ENCODE measurements around the gene RPEL1.
"Not testable (repeated sequence)": the region's sequence is repeated elsewhere in the genome, so short reads cannot be mapped to it uniquely, and the experiment has no call there.

Gene RPEL1

DNA sequence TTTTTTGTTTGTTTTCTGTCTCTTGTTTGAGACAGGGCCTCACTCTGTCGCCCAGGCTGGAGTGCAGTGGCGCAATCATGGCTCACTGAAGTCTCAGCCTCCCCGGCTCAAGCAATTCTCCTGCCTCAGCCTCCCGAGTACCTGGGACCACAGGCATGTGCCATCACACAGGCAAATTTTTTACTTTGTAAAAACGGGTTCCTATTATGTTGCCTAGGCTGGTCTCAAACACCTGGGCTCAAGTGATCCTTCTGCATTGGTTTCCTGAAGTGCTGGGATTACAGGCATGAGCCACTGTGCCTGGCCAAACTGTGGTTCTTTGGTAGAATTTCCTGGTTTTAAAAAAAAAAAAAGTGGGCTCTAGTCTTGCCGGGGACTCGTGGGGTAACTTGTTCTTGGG lies at the start of gene RPEL1:
TSS of gene RPEL1 (plus strand) at position 301 of the 400 bp plus-strand sequence. CDS start 110 bp downstream, outside the sequence.
- not testable (repeated sequence) for DNase-seq

DNA sequence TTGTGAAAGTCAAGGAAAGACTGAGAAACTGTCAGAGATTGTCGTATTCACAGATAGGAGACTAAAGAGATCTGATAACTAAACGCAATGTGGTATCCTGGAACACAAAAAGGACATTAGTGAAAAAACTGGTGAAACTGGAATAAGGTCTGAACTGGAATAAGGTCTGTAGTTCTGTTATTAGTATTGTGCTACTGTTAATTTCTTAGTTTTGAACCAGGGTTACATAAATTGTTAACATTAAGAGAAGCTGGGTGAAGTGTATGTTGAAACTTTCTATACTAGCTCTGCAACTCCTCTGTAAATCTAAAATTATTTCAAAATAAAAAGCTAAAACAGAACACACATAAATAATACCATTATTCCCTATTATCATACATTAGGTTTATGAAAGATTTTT lies 49.2 kb upstream of the RPEL1 start:
- no peak for DNase-seq

DNA sequence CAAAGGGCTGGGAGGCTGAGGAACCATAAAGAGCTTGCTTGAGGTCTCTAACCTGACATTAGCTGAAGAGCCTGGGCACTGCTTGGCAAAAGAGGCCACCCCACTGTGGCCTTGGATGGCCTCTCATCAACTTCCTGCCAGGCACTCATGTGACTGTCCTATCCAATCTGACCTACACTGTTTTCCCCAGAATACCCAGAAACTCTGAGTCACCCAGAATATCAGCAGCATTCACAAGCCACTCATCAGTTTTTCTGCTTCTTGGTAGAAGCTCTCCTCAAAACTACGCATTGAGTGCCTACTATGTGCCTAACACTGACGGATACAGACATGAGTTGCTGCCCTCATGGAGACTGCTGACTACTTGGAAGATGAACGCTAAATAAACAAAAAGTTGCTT lies 48.5 kb upstream of the RPEL1 start:
- DNase-seq, result no peak

DNA sequence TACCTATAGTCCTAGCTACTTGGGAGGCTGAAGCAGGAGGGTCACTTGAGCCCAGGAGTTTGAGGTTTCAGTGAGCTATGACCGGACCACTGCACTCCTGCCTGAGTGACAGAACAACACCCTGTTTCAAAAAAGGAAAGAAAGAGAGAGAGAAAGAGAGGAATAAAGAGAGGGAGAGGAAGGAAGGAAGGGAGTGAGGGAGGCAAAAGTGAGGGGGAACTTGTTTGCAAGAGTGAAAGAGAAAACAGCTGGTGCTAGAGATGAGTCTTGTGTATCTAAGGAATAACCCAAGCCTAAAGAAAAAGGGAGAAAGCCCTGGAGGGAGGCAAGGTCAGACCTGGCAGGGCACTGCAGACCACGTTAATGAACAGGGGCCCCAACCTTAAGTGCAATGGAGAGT lies 47.8 kb upstream of the RPEL1 start:
- DNase-seq, result no peak

DNA sequence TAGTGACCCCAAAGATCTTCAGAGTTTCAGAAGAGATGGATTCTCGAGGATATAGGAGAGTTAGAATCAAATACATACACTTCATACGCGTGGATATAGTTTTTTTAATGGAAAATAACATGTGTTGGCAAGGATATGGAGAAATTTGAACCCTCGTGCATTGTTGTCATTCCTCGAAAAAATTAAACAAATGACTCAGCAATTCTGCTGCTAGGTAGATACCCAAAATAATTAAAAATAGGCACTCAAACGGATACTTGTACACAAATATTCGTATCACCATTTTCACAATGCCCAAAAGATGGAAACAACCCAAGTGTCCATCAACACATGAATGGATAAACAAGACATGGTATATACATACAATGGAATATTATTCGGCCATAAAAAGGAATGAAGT lies 47.0 kb upstream of the RPEL1 start:
- no peak for DNase-seq

DNA sequence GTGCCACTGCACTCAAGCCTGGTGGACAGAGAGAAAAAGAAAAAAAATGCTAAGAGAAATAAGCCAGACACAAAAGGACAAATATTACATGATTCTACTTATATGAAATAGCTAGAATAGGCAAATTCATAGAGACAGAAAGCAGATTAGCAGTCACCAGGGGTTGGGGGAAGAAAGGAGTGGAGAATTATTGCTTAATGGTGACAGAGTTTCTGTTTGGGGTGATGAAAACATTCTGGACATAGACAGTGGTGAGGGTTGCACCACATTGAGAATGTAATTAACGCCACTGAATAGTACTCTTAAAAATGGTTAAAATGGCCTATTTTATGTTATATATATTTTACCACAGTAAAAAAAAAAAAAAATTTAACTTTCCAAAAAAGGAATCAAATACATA lies 46.2 kb upstream of the RPEL1 start:
- no peak for DNase-seq

DNA sequence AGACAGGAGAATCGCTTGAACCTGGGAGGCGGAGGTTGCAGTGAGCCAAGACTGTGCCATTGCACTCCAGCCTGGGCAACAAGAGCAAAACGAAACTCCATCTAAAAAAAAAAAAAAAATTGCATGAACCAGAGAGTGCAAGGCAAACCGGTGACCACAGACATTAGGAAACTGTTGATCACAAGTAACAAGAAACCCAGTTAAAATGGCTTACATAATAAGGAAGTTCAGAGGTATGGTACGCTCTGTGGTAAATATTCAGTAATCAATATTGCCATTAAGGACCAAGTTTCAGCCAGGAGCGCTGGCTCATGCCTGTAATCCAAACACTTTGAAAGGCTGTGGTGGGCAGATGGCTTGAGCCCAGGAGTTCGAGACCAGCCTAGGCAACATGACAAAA lies 43.4 kb upstream of the RPEL1 start:
- no peak for DNase-seq

DNA sequence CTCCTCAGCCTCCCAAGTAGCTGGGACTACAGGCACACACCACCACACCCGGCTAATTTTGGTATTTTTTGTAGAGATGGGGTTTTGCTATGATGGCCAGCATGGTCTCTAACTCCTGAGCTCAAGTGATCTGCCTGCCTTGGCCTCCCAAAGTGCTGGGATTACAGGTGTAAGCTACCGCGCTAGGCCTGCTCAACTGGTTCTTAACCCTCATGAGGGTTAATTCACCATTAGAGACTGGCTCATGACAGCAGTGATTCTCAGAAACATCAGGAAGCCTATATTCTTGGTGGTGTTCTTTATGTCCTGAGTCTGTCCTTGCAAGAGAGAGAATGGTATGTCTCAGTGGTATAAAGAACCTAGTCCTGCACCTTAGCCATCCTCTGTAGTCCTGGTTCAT lies 42.2 kb upstream of the RPEL1 start:
- DNase-seq, result no peak

DNA sequence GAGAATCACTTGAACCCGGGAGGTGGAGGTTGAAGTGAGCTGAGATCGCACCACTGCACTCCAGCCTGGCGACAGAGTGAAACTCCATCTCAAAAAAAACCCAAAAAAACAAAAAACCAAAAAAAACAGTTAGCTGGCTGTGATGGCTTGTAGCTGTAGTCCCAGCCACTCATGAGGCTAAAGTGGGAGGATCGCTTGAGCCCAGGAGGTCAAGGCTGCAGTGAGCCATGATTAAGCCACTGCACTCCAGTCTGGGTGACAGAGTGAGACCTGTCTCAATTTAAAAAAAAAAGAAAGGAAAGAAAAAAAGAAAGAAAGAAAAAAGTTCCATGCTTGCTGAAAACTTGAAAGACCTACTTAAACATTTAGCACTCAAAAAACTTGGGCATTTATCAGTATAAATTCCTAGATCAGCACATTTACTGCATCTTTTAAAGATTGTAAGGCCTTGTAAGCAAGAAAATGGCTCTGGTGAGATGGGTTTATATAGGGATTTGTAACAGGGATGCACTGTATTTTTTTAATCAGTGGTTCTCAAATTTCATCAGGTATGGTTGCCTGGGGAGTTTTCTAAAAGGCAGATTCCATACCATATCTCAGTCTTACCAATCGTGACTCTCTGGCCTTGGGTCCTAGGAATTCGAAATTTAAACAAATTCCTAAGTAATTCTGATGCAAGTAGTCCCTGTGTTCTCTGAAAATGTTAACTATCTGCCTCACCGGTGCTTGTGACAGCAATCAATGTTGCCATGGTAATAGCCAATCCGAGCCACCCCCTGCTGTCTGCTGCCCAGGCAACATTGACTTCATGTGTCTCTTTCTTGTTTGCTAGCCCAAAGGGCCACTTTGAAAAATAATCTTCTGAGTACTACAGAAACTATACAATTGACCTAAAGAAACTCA lies 41.1 kb upstream of the RPEL1 start:
- no peak for DNase-seq

DNA sequence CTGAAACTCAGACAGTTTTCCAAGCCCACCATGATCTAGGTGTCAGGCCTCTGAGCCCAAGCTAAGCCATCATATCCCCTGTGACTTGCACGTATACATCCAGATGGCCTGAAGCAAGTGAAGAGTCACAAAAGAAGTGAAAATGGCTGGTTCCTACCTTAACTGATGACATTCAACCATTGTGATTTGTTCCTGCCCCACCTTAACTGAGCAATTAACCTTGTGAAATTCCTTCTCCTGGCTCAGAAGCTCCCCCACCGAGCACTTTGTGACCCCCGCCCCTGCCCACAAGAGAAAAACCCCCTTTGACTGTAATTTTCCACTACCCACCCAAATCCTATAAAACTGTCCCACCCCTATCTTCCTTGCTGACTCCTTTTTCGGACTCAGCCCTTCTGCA lies 40.3 kb upstream of the RPEL1 start:
- DNase-seq, result not testable (repeated sequence)

DNA sequence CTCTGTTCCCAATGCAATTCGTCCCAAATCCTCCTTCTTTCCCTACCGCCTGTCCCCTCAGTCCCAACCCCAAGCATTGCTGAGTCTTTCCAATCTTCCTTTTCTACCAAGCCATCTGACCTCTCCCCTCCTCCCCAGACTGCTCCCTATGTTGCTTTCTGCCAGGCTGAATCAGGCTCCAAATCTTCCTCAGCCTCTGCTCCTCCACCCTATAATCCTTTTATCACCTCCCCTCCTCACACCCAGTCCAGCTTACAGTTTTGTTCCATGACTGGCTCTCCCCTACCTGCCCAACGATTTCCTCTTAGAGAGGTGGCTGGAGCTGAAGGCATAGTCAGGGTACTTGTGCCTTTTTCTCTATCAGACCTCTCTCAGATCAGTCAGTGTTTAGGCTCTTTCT lies 39.0 kb upstream of the RPEL1 start:
- not testable (repeated sequence) for DNase-seq

DNA sequence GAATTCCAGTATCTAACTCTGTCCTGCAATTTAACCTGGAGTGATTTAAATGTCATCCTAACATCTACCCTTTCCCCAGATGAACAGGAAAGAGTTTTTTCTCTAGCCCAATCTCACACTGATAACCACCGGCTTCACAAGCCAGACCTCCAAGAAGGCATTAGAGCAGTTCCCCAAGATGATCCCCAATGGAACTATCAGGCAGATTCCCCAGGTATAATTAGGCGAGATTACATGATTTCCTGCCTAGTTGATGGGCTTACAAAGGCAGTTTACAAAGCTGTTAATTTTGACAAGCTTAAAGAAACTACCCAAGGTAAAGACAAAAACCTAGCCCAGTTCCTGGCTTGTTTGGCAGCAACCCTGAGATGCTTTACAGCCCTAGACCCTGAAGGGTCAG lies 38.5 kb upstream of the RPEL1 start:
- no peak for DNase-seq

DNA sequence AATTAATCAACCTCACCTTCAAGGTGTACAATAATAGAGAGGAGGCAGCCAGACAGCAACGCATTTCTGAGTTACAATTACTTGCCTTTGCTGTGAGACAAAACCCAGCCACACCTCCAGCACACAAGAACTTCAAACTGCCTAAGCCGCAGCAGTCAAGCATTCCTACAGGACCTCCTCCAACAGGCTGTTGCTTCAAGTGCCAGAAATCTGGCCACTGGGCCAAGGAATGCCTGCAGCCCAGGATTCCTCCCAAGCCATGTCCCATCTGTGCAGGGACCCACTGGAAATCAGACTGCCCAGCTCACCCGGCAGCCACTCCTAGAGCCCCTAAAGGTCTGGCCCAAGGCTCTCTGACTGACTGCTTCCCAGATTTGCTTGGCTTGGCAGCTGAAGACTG lies 38.0 kb upstream of the RPEL1 start:
- DNase-seq, result not testable (repeated sequence)

DNA sequence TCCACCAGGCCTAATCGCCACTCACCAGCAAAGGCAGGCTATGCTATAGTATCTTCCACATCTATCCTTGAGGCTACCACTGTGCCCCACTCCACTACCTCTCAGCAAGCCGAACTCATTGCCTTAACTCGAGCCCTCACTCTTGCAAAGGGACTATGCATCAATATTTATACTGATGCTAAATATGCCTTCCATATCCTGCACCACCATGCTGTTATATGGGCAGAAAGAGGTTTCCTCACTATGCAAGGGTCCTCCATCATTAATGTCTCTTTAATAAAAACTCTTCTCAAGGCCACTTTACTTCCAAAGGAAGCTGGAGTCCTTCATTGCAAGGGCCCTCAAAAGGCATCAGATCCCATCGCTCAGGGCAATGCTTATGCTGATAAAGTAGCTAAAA lies 35.4 kb upstream of the RPEL1 start:
- not testable (repeated sequence) for DNase-seq

DNA sequence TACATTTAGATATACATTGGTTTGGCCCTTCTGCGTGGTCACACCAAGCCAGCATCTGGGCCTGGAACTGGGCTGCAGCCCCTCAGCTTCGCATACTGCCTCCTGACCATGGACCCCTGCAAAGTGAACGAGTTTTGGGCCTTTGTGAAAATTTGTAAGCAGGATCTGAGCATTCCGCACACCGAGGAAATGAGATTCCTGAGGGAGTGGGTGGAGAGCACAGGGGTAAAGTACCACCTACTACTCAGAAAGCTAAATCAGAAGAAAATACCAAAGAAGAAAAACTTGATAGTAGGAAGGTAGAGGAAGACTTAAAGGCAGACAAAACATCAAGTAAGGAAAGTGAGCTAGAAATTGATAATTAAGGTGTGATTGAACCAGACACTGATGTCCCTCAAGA lies 30.1 kb upstream of the RPEL1 start:
- DNase-seq, result no peak

DNA sequence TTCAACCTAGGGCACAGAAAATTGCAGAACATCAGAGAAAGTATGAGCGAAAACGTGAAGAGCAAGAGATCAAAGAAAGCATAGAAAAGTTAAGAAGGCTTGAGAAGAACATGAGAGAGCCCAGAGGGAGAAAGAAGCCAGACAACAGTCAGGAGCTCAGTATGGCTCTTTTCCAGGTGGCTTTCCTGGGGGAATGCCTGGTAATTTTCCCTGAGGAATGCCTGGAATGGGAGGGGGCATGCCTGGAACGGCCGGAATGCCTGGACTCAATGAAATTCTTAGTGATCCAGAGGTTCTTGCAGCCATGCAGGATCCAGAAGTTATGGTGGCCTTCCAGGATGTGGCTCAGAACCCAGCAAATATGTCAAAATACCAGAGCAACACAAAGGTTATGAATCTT lies 29.3 kb upstream of the RPEL1 start:
- not testable (repeated sequence) for DNase-seq

DNA sequence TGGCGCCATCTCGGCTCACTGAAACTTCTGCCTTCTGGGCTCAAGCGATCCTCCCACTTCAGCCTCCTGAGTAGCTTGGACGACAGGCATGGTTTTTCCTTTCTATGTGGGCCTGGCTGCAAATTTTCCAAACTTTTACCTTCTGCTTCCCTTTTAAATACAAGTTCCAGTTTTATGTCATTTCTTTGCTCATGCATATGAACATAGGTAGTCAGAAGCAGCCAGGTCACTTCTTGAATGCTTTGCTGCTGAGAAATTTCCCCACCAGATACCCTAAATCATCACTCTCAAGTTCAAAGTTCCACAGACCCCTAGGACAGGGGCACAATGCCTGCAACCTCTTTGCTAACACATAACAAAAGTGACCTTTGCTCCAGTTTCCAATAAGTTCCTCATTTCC lies 21.6 kb upstream of the RPEL1 start:
- DNase-seq, result no peak

DNA sequence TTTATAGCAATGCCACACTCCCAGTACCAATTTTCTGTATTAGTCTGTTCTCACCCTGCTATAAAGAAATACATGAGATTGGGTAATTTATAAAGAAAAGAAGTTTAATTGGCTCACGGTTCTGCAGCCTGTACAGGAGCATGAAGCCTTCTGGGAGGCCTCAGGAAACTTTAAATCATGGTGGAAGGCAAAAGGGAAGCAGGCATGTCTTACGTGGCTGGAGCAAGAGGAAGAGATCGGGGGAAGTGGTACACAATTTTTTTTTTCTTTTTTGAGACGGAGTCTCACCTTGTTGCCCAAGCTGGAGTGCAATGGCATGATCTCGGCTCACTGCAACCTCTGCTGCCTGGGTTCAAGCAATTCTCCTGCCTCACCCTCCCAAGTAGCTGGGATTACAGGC lies 21.0 kb upstream of the RPEL1 start:
- DNase-seq, result not testable (repeated sequence)

DNA sequence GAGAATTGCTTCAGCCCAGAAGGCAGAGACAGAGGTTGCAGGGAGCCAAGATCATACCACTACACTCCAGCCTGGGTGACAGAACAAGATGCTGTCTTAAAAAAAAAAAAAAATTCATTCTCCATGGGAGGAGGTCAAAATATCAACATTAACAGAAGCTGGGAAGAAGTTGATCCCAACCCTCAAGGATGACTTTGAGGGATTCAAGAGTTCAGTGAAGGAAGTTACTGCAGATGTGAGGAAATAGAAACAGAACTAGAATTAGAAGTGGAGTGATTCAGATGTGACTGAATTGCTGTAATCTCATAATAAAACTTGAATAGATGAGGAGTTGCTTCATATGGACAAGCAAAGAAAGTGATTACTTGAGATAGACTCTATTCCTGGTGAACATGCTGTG lies 19.7 kb upstream of the RPEL1 start:
- DNase-seq, result no peak

DNA sequence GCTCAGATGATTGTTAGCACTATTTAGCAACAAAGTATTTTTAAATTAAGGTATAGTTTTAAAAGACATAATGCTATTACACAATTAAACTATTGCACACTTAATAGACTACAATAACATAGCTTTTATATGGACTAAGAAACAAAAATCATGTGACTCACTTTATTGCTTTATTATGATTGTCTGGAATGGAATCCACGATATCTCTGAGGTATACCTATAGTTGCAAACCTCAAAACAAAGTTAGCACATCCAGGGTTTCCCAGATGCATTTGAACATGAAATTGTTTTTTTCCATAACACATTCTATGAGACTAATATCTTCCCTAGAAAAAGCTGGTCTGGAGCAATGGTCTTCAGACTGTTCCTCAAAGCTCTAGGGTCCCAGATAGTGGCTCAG lies 18.3 kb upstream of the RPEL1 start:
- no peak for DNase-seq

DNA sequence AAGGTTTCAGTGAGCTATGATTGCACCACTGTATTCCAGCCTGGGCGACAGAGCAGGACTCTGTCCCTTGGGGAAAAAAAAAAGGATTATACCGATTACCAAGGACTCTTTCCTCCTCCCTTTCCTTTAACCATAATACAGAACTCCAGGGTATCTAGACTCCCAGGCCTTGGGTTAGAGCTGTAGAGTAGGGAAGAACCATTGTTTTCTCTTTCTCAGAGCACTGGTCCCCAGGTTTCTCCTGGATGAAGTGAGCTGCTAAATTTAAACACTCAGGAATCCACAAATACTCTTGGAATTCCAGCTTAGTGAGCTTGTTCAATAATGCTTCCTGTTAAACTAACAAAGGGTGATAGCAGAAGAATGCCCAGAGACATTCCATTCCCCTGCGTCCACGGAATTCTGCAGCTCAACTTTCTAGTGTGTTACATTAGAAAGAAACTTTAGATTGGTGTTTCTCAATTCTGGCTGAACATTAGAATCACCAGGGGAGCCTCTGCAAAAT lies 14.6 kb upstream of the RPEL1 start:
- DNase-seq, result no peak

DNA sequence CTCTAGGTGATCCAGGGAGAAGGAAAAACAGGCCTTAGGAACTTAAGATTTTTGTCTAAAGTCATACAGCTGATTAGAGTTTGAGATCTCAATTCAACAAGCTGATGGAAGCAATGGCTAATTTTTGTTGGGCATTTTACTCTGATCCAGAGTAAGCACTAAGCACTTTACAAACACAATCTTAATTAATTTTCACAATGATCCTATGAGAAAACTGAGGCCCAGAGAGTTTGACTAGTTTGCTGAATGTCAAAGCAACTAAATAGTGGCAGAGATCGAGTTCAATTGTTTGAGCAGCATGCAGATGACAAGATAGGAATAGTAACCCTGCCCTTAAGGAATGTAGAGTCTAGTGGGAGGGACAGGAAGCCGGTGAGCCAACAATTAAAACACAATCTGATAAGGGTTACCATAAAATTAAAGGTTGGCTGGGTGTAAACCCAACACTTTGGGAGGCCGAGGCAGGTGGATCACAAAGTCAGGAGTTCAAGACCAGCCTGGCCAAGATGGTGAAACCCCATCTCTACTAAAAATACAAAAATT lies 13.5 kb upstream of the RPEL1 start:
- no peak for DNase-seq

DNA sequence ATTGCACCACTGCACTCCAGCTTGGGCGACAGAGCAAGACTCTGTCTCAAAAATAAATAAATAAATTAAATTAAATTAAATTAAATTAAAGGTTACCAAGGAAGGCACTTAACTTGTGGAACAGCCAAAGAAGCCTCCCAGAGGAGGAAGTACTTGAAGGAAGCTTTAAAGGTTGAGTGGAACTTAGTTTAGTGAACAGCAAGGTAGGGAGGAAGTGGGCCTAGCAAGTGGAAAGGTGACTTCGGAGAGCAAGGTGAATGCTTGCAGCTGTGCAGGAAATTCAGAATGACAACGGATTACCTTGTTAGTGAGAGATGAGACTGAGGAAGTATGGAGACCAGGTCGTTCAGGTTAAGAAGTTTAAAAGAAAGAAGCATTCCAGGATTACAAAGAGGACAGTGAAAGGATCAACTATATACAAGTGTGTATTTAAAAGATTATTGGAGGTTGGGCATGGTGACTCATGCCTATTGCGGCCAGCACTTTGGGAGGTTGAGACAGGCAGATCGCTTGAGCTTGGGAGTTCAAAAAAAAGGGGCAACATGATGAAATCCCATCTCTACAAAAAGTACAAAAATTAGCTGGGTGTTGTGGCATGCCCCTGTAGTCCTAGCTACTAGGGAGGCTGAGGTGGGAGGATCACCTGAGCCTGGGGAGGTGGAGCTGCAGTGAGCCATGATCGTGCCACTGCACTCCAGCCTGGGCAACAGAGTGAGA lies 12.8 kb upstream of the RPEL1 start:
- DNase-seq, result no peak

DNA sequence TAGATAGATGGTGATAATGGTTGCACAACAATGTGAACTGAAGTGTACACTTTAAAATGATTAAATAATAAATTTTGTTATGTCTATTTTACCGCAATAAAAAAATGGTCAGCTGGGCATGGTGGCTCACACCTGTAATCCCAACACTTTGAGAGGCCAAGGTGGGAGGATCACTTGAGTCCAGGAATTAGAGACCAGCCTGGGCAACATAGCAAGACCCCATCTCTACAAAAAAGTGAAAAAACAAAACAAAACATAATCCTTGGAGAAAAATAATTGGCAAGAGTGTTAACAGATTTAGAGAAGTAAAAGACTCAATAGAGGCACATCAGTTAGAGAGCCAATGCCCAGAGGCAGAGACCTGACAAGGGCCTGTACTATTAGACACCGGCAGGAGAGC lies 9.9 kb upstream of the RPEL1 start:
- no peak for DNase-seq
